OCI-LY7 (cell line): ENCODE results near the gene SYT15.
"Not testable (repeated sequence)": the region's sequence is repeated elsewhere in the genome, so short reads cannot be mapped to it uniquely, and the experiment has no call there.

ENCODE experiments used
- CTCF ChIP-seq: fragments of 200-600 bp; sonication (generic); conservative IDR thresholded peaks from 2 replicates; pipeline ENCODE4 v1.5.1; 2014; ENCODE audit warnings: mild to moderate bottlenecking, antibody characterized with exemption, low read length, moderate library complexity, mixed read lengths
- EZH2phosphoT487 ChIP-seq: fragments of 200-600 bp; sonication (generic); IDR thresholded peaks from 2 replicates; pipeline ENCODE4 v1.6.1; 2018; ENCODE audit warnings: low read depth, borderline replicate concordance, mild to moderate bottlenecking, mixed run types, antibody characterized with exemption, low read length, moderate library complexity, mixed read lengths

DNA sequence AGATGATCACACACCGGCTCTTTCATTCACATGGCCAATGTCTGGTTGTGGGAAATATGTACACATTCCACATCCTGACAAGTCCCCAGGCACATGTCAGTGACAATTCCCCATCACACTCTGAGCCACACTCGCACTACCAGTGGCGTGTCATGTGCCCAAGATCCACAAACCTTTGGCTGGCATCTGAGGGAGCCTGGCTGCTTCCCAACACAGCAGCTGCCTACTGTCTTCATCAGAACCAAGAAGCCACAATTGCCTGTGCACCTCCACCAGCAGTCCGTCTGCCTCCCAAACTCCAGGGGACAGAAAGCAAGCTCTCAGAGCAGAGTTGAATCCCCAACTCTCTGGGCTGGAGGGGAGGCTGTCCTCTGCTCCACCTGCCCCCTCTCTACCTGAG lies 6.2 kb upstream of the SYT15 start:
- TF ChIP-seq CTCF, EZH2phosphoT487: not testable (repeated sequence)
